Activated CD8-positive, alpha-beta memory T cell treated with anti-CD3 and anti-CD28 coated beads for 48 hours (primary cell): ENCODE data around the gene LRRC25.

Source experiments
- DNase-seq, 3 experiments: peaks; one replicate each; pipeline ENCODE4 v3.0.0-alpha.2; 2020; ENCODE audit warnings: low read depth in 2 of 3, low spot score in 2 of 3

Gene LRRC25

GRCh38 chr19:18397242-18398202, at the start of gene LRRC25:
TSS of gene LRRC25 (minus strand) at chr19:18397622. CDS start at chr19:18396963, 659 bp downstream.
- DNase-seq, result no peak

- no peak for DNase-seq
Observed at GRCh38 chr19:18446811-18447359, 49.5 kb upstream of the LRRC25 start.

- no peak for DNase-seq
Observed at GRCh38 chr19:18446145-18446810, 48.9 kb upstream of the LRRC25 start.

GRCh38 chr19:18445262-18445948, 48.0 kb upstream of the LRRC25 start:
- DNase-seq, result no peak

- no peak for DNase-seq
Observed at GRCh38 chr19:18444513-18444912, 47.1 kb upstream of the LRRC25 start.

- DNase-seq, result no peak
Observed at GRCh38 chr19:18443831-18444230, 46.4 kb upstream of the LRRC25 start.

GRCh38 chr19:18443406-18443805, 46.0 kb upstream of the LRRC25 start:
- DNase-seq, result no peak

GRCh38 chr19:18442941-18443340, 45.5 kb upstream of the LRRC25 start:
- no peak for DNase-seq

GRCh38 chr19:18441804-18442788, 44.7 kb upstream of the LRRC25 start:
- no peak for DNase-seq

- DNase-seq, result no peak
Observed at GRCh38 chr19:18440936-18441803, 43.7 kb upstream of the LRRC25 start.

- no peak for DNase-seq
Observed at GRCh38 chr19:18440415-18440877, 43.0 kb upstream of the LRRC25 start.

- no peak for DNase-seq
Observed at GRCh38 chr19:18439910-18440237, 42.5 kb upstream of the LRRC25 start.

- DNase-seq, result no peak
Observed at GRCh38 chr19:18439025-18439909, 41.8 kb upstream of the LRRC25 start.

GRCh38 chr19:18438331-18439024, 41.1 kb upstream of the LRRC25 start:
- no peak for DNase-seq

GRCh38 chr19:18437491-18438330, 40.3 kb upstream of the LRRC25 start, which contains the start of gene ISYNA1:
TSS of gene ISYNA1 (minus strand) at chr19:18438133. CDS start at chr19:18437979, 154 bp downstream.
- DNase-seq, result no peak

- peak in 2 of 3 experiments; percentile 55 to 62 for DNase-seq
Observed at GRCh38 chr19:18436671-18437490, 39.5 kb upstream of the LRRC25 start.
